K562 (cell line): ENCODE data around the gene DENND1A. TPM values are rescaled to one million over a fixed set of nuclear protein-coding genes. Genes with fewer than 3 reads are reported as not detected.

Experiments used
- ATAC-seq: fragments of 200-7000 bp; cut with Tn5 transposase; 3 replicates; pipeline ENCODE4 v1.9.1; 2020; ENCODE audit warnings: moderate library complexity
- BruUV-seq: library from RNA; stranded (reverse); fragments of 400-500 nt; replicated peaks from 2 replicates; lab custom pipeline; 2021; lab: Mats Ljungman, UMichigan
- CTCF ChIA-PET: fragments of 300-600 bp; formaldehyde crosslinking; extraction: SDS; loops from one replicate; lab custom pipeline; 2021; ENCODE audit warnings: low intra/inter-chr PET ratio; lab: Yijun Ruan, JAX
- POLR2A ChIA-PET: fragments of 300-600, 350-650 bp; sonication (Branson Sonifier 250); formaldehyde crosslinking; extraction: SDS; loops from one replicate; lab custom pipeline; 2021; ENCODE audit warnings: antibody characterized with exemption, inconsistent platforms; lab: Yijun Ruan, JAX
- DNase-seq, 4 experiments: peaks; one replicate each; pipeline versions ENCODE4 v3.0.0 to v3.0.0-alpha.2; 2011 to 2018; ENCODE audit warnings: low spot score in 3 of 4, mixed read lengths in 3 of 4; ENCODE audit errors: extremely low read depth in 1 of 4
- FAIRE-seq: peaks from 2 replicates; lab custom pipeline; 2011; peaks lifted over from hg19 to GRCh38; lab: Jason Lieb, UNC
- H2AFZ ChIP-seq: 2 replicates; pipeline ENCODE4 v1.6.0; 2011; ENCODE audit warnings: low read depth, low read length, control low read depth, inconsistent platforms
- H3K27ac ChIP-seq: fragments of 200-600 bp; 3 replicates; pipeline ENCODE4 v1.8.0; 2011; ENCODE audit warnings: low read depth, mild to moderate bottlenecking, control low read depth, inconsistent platforms, low read length, moderate library complexity, mixed read lengths; ENCODE audit errors: extremely low read depth
- H3K27me3 ChIP-seq, 2 experiments: fragments of 300-600 bp in 1 of 2; 2 replicates in 1 of 2; 3 replicates in 1 of 2; pipeline versions ENCODE4 v1.6.0 to v1.8.0; 2011; ENCODE audit warnings: inconsistent platforms in 2 of 2, low read length in 2 of 2, mild to moderate bottlenecking in 1 of 2, mixed read lengths in 1 of 2, moderate library complexity in 1 of 2; ENCODE audit not compliant: control insufficient read depth in 2 of 2, insufficient read depth in 2 of 2
- H3K36me3 ChIP-seq: fragments of 300-600 bp; 3 replicates; pipeline ENCODE4 v1.8.0; 2011; ENCODE audit warnings: mild to moderate bottlenecking, low read length, inconsistent platforms; ENCODE audit not compliant: control insufficient read depth, insufficient read depth
- H3K4me1 ChIP-seq, 2 experiments: fragments of 200-600 bp in 1 of 2; replicated peaks in 1 of 2; 2 replicates in 1 of 2; 3 replicates in 1 of 2; pipeline versions ENCODE4 v1.5.1 to v1.8.0; 2011; ENCODE audit warnings: inconsistent platforms in 2 of 2, low read length in 2 of 2, mild to moderate bottlenecking in 1 of 2, mixed read lengths in 1 of 2, moderate library complexity in 1 of 2; ENCODE audit not compliant: control insufficient read depth in 2 of 2, insufficient read depth in 2 of 2
- H3K4me2 ChIP-seq: 2 replicates; pipeline ENCODE4 v1.6.1; 2011; ENCODE audit warnings: low read length, control low read depth, inconsistent platforms, mixed read lengths; ENCODE audit not compliant: insufficient read depth
- H3K4me3 ChIP-seq: fragments of 200-600 bp; sonication (generic), shearing (Covaris generic); 2 replicates; pipeline ENCODE4 v1.5.1; 2016; ENCODE audit warnings: control low read depth, inconsistent platforms
- H3K79me2 ChIP-seq: fragments of 200-600 bp; 3 replicates; pipeline ENCODE4 v1.8.0; 2011; ENCODE audit warnings: low read length, inconsistent platforms; ENCODE audit not compliant: control insufficient read depth, insufficient read depth
- H3K9ac ChIP-seq, 2 experiments: 2 replicates each; pipeline versions ENCODE4 v1.6.0 to v1.6.1; 2011; ENCODE audit warnings: low read depth in 2 of 2, low read length in 2 of 2, control low read depth in 1 of 2, inconsistent platforms in 1 of 2, mild to moderate bottlenecking in 1 of 2, mixed read lengths in 1 of 2; ENCODE audit not compliant: insufficient read depth in 1 of 2
- H3K9me1 ChIP-seq: one replicate; pipeline ENCODE4 v1.6.0; 2011; ENCODE audit warnings: inconsistent platforms, mild to moderate bottlenecking, low read length, moderate library complexity; ENCODE audit not compliant: control insufficient read depth, insufficient read depth
- H3K9me3 ChIP-seq: replicated peaks from 2 replicates; pipeline ENCODE4 v1.5.1; 2011; ENCODE audit warnings: low read depth, low read length, inconsistent platforms; ENCODE audit not compliant: control insufficient read depth, insufficient read depth
- H4K20me1 ChIP-seq: replicated peaks from 2 replicates; pipeline ENCODE4 v1.6.1; 2011; ENCODE audit warnings: low read length, inconsistent platforms, mixed read lengths; ENCODE audit not compliant: control insufficient read depth, insufficient read depth
- POLR3A ChIP-seq: IDR thresholded peaks from 2 replicates; pipeline ENCODE4 v1.6.1; 2011; ENCODE audit warnings: borderline replicate concordance, mild to moderate bottlenecking, moderate library complexity; ENCODE audit not compliant: insufficient read length, insufficient read depth; ENCODE audit errors: extremely low read depth
- TBP ChIP-seq: optimal IDR thresholded peaks from 2 replicates; pipeline ENCODE3; 2011; ENCODE audit warnings: low read depth, low read length, improper control_type of control experiment
- WGBS: fragments of 100-300 bp; shearing (Covaris generic); methylation state at CpG from one replicate; pipeline ENCODE4 v1.1.6; 2016; ENCODE audit warnings: low coverage, mixed read lengths; ENCODE audit not compliant: insufficient coverage; ENCODE audit errors: missing lambda C conversion rate; 5-methylcytosine and 5-hydroxymethylcytosine counted together
- in situ Hi-C: fragments of 300-500 bp; cut with MboI; formaldehyde crosslinking; loops from 4 replicates; pipeline ENCODE4 v1.15.0; 2018; ENCODE audit warnings: inconsistent platforms, mixed read lengths
- intact Hi-C: fragments of 100-400 bp; cut with micrococcal nuclease; formaldehyde crosslinking; loops from 2 replicates; pipeline ENCODE4 v1.14.2; 2022
- polyA plus RNA-seq, 8 experiments: library from polyadenylated mRNA; depleted of rRNA in 4 of 8; stranded (reverse) in 5 of 8; unstranded in 3 of 8; fragments of >200 nt; fragmentation: Nextera tagmentation in 2 of 8; fragmentation: Illumina TruSeq in 1 of 8; extraction: Ambion mirVana in 2 of 8; extraction: Trizol in 1 of 8; gene quantifications; 2 replicates each; pipeline versions ENCODE4 v1.2.1 to v1.2.3, GENCODE V29; 2011 to 2014; ENCODE audit warnings: inconsistent platforms in 1 of 8, missing spikeins in 1 of 8
- total RNA-seq, 7 experiments: library from RNA; depleted of rRNA in 6 of 7; stranded (reverse); fragments of >200 nt in 6 of 7; fragmentation: Illumina TruSeq in 2 of 7; extraction: Trizol in 2 of 7; gene quantifications; 2 replicates each; pipeline versions ENCODE4 v1.2.1 to v1.2.3, GENCODE V29; 2011 to 2021; ENCODE audit warnings: low replicate concordance in 1 of 7
- TF ChIP-seq, protein P1 (sequence below): IDR thresholded peaks from 3 replicates; pipeline ENCODE4 v1.6.1; 2011; ENCODE audit warnings: borderline replicate concordance, mild to moderate bottlenecking; ENCODE audit not compliant: insufficient read length, insufficient read depth
- TF ChIP-seq, protein P2 (sequence below): fragments of 250-450 bp; sonication (Bioruptor Pico); IDR thresholded peaks from 2 replicates; pipeline ENCODE4 v1.4.0; 2020; ENCODE audit warnings: mild to moderate bottlenecking, moderate library complexity

DENND1A gene
- total and polyA plus RNA-seq, 9 of the 15 experiments (the other 6 are each of a cell fraction or from before 2014, with no cell fraction given): 7.6 to 29.5 (median 15.7) TPM

DNA sequence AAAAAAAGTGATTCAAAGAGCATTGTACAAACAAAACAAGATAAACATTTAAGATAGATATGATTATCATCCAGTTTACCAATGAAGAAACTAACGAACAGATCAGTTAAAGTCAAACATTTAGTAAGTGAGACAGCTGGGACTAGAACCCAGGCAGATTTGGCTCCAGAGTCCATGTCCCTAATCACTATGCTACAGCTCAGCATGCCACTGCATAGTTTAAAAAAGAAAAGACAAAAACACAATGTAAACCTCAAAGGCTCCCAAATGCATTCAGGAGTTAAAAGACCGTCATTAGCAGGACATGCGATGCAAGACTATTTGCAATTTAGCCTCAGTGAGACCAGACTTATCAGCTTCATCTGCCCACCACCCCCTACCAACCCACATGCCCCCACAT is 36.8 kb downstream of the DENND1A start:
- no peaks in the 10 kb centered on the region for H3K4me1 ChIP-seq
- peaks cover 13% of the 10 kb centered on the region; the same call in 1 of the 3 replicates for H3K79me2 ChIP-seq
- TF ChIP-seq, protein P1, sequence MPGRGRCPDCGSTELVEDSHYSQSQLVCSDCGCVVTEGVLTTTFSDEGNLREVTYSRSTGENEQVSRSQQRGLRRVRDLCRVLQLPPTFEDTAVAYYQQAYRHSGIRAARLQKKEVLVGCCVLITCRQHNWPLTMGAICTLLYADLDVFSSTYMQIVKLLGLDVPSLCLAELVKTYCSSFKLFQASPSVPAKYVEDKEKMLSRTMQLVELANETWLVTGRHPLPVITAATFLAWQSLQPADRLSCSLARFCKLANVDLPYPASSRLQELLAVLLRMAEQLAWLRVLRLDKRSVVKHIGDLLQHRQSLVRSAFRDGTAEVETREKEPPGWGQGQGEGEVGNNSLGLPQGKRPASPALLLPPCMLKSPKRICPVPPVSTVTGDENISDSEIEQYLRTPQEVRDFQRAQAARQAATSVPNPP: no peak
- TF ChIP-seq POLR3A (peak; percentile 30), TBP (peak; percentile 31)
- TF ChIP-seq, protein P2, sequence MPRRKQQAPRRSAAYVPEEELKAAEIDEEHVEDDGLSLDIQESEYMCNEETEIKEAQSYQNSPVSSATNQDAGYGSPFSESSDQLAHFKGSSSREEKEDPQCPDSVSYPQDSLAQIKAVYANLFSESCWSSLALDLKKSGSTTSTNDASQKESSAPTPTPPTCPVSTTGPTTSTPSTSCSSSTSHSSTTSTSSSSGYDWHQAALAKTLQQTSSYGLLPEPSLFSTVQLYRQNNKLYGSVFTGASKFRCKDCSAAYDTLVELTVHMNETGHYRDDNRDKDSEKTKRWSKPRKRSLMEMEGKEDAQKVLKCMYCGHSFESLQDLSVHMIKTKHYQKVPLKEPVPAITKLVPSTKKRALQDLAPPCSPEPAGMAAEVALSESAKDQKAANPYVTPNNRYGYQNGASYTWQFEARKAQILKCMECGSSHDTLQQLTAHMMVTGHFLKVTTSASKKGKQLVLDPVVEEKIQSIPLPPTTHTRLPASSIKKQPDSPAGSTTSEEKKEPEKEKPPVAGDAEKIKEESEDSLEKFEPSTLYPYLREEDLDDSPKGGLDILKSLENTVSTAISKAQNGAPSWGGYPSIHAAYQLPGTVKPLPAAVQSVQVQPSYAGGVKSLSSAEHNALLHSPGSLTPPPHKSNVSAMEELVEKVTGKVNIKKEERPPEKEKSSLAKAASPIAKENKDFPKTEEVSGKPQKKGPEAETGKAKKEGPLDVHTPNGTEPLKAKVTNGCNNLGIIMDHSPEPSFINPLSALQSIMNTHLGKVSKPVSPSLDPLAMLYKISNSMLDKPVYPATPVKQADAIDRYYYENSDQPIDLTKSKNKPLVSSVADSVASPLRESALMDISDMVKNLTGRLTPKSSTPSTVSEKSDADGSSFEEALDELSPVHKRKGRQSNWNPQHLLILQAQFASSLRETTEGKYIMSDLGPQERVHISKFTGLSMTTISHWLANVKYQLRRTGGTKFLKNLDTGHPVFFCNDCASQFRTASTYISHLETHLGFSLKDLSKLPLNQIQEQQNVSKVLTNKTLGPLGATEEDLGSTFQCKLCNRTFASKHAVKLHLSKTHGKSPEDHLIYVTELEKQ (CRISPR knock-in tag): no peak
- ChIA-PET POLR2A (interaction anchor here (0.5 to 0.7 kb wide), 3 partner anchors 9 to 419 kb away, joined by 3 to 4 read pairs (median 3); no protein-coding TSS in a partner anchor), CTCF (no interaction called here)
- no peak overlapping the region for H3K27ac ChIP-seq
- H3K4me3 ChIP-seq: no peak overlapping the region
- DNase-seq (no peak), ATAC-seq (no peak), FAIRE-seq (no peak)
- no peaks in the 10 kb centered on the region for H3K9me3 ChIP-seq
- BruUV-seq: no TSS peak
- H3K27me3 ChIP-seq: no peaks in the 10 kb centered on the region
- intact Hi-C loops: no loop called here
- H3K9ac ChIP-seq: no peak overlapping the region
- H4K20me1 ChIP-seq: 0 out of 2 replicates have a peak, but pooled peaks cover 8% of the 10 kb centered on the region
- WGBS: 72% methylated on average over 3 of the region's 3 CpGs
- no peaks in the 10 kb centered on the region; the same call in 2 of the 3 replicates for H3K36me3 ChIP-seq
- no peak overlapping the region for H2AFZ ChIP-seq
- H3K4me2 ChIP-seq: no peak overlapping the region
- in situ Hi-C loops: no loop called here
- no peaks in the 10 kb centered on the region for H3K9me1 ChIP-seq
